ENCODE results near the gene NR2F1. TPM values are rescaled to one million over a fixed set of nuclear protein-coding genes. Genes with fewer than 3 reads are reported as not detected.
A peak's percentile ranks its signal among the peaks of the same experiment; 100 is the strongest.

Gene NR2F1
- total RNA-seq, 1 experiment from 2014 or later = not detected

GRCh38 chr5:93603793-93604643 lies 21.0 kb downstream of the NR2F1 start:
- no peak for TF ChIP-seq CTCF (conservative IDR thresholded peaks at IDR 0.05)
- no peak overlapping the region for H2BK20ac ChIP-seq (ENCODE audit: low read depth, low read length, poor library complexity, severe bottlenecking)
- DNase-seq = peak; percentile 61
- H3K27ac Mint-ChIP-seq = no peak overlapping the region; a peak in 1 of 7 replicates
- H3K9me3 Mint-ChIP-seq = peaks cover 2 to 13% of the 10 kb centered on the region in 2 experiments; a peak in 3 of 5 replicates
- no peak overlapping the region for H3K56ac ChIP-seq (ENCODE audit: insufficient read length, low read depth, low read length)
- H3K27me3 Mint-ChIP-seq (ENCODE audit: low read depth) = no peaks in the 10 kb centered on the region
- no peak overlapping the region for H4K5ac ChIP-seq (ENCODE audit: insufficient read length, low read depth, low read length)
- H3K4me2 ChIP-seq (ENCODE audit: insufficient read depth, insufficient read length, low read length) = no peak overlapping the region
- H3K23ac ChIP-seq (ENCODE audit: insufficient read length, low read depth, low read length) = no peak overlapping the region
- H3K4ac ChIP-seq (ENCODE audit: low read depth, low read length) = no peak overlapping the region
- H2BK5ac ChIP-seq (ENCODE audit: insufficient read length, low read length) = no peak overlapping the region
- no peak overlapping the region for H2AFZ ChIP-seq (ENCODE audit: low read length)
- H3K27ac ChIP-seq (ENCODE audit: insufficient read length, low read depth, low read length) = no peak overlapping the region
- no peak overlapping the region for H3K18ac ChIP-seq (ENCODE audit: insufficient read length, low read depth, low read length)
- no peak overlapping the region for H3T11ph ChIP-seq (ENCODE audit: low read length)
- H3K36me3 Mint-ChIP-seq (ENCODE audit: insufficient read depth in 1 of 3, low read depth in 3 of 3) = no peaks in the 10 kb centered on the region
- no CpG with 5 or more reads among the region's 58 CpGs for WGBS (ENCODE audit: extremely low coverage, insufficient read length, low lambda C conversion rate)
- no peak overlapping the region for H2BK15ac ChIP-seq (ENCODE audit: low read depth, low read length)
- H4K20me1 ChIP-seq (ENCODE audit: control insufficient read depth, insufficient read depth, insufficient read length) = no peaks in the 10 kb centered on the region
- H3K23me2 ChIP-seq (ENCODE audit: insufficient read length, low read depth, low read length, poor library complexity, severe bottlenecking) = peaks cover 4% of the 10 kb centered on the region
- H3K14ac ChIP-seq (ENCODE audit: insufficient read depth, low read length) = no peak overlapping the region
- no peak overlapping the region for H2BK12ac ChIP-seq (ENCODE audit: insufficient read length, low read depth, low read length)
- H3K4me1 ChIP-seq (ENCODE audit: insufficient read depth, low read length) = peaks cover 3% of the 10 kb centered on the region; the same call in 1 of the 2 replicates
- no peak overlapping the region for H4K91ac ChIP-seq (ENCODE audit: insufficient read length, low read depth, low read length)
- H3K27me3 ChIP-seq (ENCODE audit: insufficient read depth, low read length) = peaks cover 86% of the 10 kb centered on the region
- no peaks in the 10 kb centered on the region for H3K79me1 ChIP-seq (ENCODE audit: insufficient read depth, low read depth, low read length, poor library complexity, severe bottlenecking)
- H2BK120ac ChIP-seq (ENCODE audit: low read depth, low read length, poor library complexity, severe bottlenecking) = no peak overlapping the region
- H3K4me1 Mint-ChIP-seq = peaks cover 15 to 38% of the 10 kb centered on the region in 2 experiments
- no peaks in the 10 kb centered on the region for H3K79me2 ChIP-seq (ENCODE audit: insufficient read depth, low read length)
- no peaks in the 10 kb centered on the region for H3K9me3 ChIP-seq (ENCODE audit: control insufficient read depth, low read depth, low read length)
- H4K8ac ChIP-seq (replicated peaks; ENCODE audit: insufficient read length, low read depth, low read length) = no peak overlapping the region
- H3K4me3 Mint-ChIP-seq = peak overlapping the region in 1 of 2 experiments; percentile 57; a peak in 2 of 5 replicates
- H2AK5ac ChIP-seq (ENCODE audit: insufficient read length, low read length) = no peak overlapping the region
- no peak overlapping the region for H3K9ac ChIP-seq (ENCODE audit: extremely low read depth, insufficient read length, low read length)
